ENCODE measurements around the gene KIRREL3.

The KIRREL3 gene

GRCh38 chr11:126744699-126745098 is 255.9 kb downstream of the KIRREL3 start:
- DNase-seq (ENCODE audit: low read depth in 1 of 2, low spot score in 1 of 2): no peak

- DNase-seq (ENCODE audit: low read depth in 1 of 2, low spot score in 1 of 2): no peak
Observed at GRCh38 chr11:126743628-126744027, 256.9 kb downstream of the KIRREL3 start.

GRCh38 chr11:126742582-126742981 is 258.0 kb downstream of the KIRREL3 start:
- DNase-seq (ENCODE audit: low read depth in 1 of 2, low spot score in 1 of 2): no peak

GRCh38 chr11:126740846-126741245 is 259.7 kb downstream of the KIRREL3 start:
- no peak for DNase-seq (ENCODE audit: low read depth in 1 of 2, low spot score in 1 of 2)

GRCh38 chr11:126739499-126740145 is 260.9 kb downstream of the KIRREL3 start:
- DNase-seq (ENCODE audit: low read depth in 1 of 2, low spot score in 1 of 2): no peak

- DNase-seq (ENCODE audit: low read depth in 1 of 2, low spot score in 1 of 2): no peak
Observed at GRCh38 chr11:126738295-126739031, 262.1 kb downstream of the KIRREL3 start.

GRCh38 chr11:126736682-126737572 is 263.6 kb downstream of the KIRREL3 start:
- DNase-seq (ENCODE audit: low read depth in 1 of 2, low spot score in 1 of 2): no peak

- no peak for DNase-seq (ENCODE audit: low read depth in 1 of 2, low spot score in 1 of 2)
Observed at GRCh38 chr11:126734752-126735151, 265.8 kb downstream of the KIRREL3 start.

GRCh38 chr11:126733685-126734084 is 266.9 kb downstream of the KIRREL3 start:
- DNase-seq (ENCODE audit: low read depth in 1 of 2, low spot score in 1 of 2): no peak

GRCh38 chr11:126732981-126733380 is 267.6 kb downstream of the KIRREL3 start:
- no peak for DNase-seq (ENCODE audit: low read depth in 1 of 2, low spot score in 1 of 2)

- DNase-seq (ENCODE audit: low read depth in 1 of 2, low spot score in 1 of 2): no peak
Observed at GRCh38 chr11:126731576-126732142, 268.9 kb downstream of the KIRREL3 start.

GRCh38 chr11:126727381-126727780 is 273.2 kb downstream of the KIRREL3 start:
- DNase-seq (ENCODE audit: low read depth in 1 of 2, low spot score in 1 of 2): no peak

GRCh38 chr11:126725521-126725920 is 275.0 kb downstream of the KIRREL3 start:
- DNase-seq (ENCODE audit: low read depth in 1 of 2, low spot score in 1 of 2): no peak

- DNase-seq (ENCODE audit: low read depth in 1 of 2, low spot score in 1 of 2): no peak
Observed at GRCh38 chr11:126725043-126725442, 275.5 kb downstream of the KIRREL3 start.

GRCh38 chr11:126723665-126724045 is 276.9 kb downstream of the KIRREL3 start:
- DNase-seq (ENCODE audit: low read depth in 1 of 2, low spot score in 1 of 2): no peak

- no peak for DNase-seq (ENCODE audit: low read depth in 1 of 2, low spot score in 1 of 2)
Observed at GRCh38 chr11:126722956-126723664, 277.5 kb downstream of the KIRREL3 start.

- no peak for DNase-seq (ENCODE audit: low read depth in 1 of 2, low spot score in 1 of 2)
Observed at GRCh38 chr11:126722006-126722736, 278.4 kb downstream of the KIRREL3 start.

- no peak for DNase-seq (ENCODE audit: low read depth in 1 of 2, low spot score in 1 of 2)
Observed at GRCh38 chr11:126720539-126721235, 279.9 kb downstream of the KIRREL3 start.

GRCh38 chr11:126719740-126720139 is 280.8 kb downstream of the KIRREL3 start:
- DNase-seq (ENCODE audit: low read depth in 1 of 2, low spot score in 1 of 2): no peak

- DNase-seq (ENCODE audit: low read depth in 1 of 2, low spot score in 1 of 2): no peak
Observed at GRCh38 chr11:126718276-126718675, 282.3 kb downstream of the KIRREL3 start.
